ENCODE results near the gene NDUFC2. TPM values are rescaled to one million over a fixed set of nuclear protein-coding genes. Genes with fewer than 3 reads are reported as not detected.

The NDUFC2 gene
- total and polyA plus RNA-seq, 2 of the 13 experiments (the other 11 are each of a cell fraction or from before 2014, with no cell fraction given): 256 to 363 TPM

- TF ChIP-seq ZIK1 (CRISPR knock-in tag; IDR thresholded peaks at IDR 0.05; ENCODE audit: borderline replicate concordance, low read depth) (no peak; the same call in 1 of the 2 replicates), TEAD3 (CRISPR knock-in tag; optimal IDR thresholded peaks at IDR 0.05; ENCODE audit: borderline replicate concordance) (peak; percentile 29), RXRB (CRISPR knock-in tag; IDR thresholded peaks at IDR 0.05; ENCODE audit: borderline replicate concordance) (peak; percentile 54; the same call in 1 of the 2 replicates), BORCS8-MEF2B (CRISPR knock-in tag; IDR thresholded peaks at IDR 0.05) (peak; percentile 70; the same call in 1 of the 2 replicates), IKZF4 (CRISPR knock-in tag; IDR thresholded peaks at IDR 0.05; ENCODE audit: borderline replicate concordance, low read depth, not compliant biosample characterization) (no peak), HMG20A (CRISPR knock-in tag; IDR thresholded peaks at IDR 0.05; ENCODE audit: borderline replicate concordance) (peak; percentile 41; the same call in 1 of the 2 replicates), NFKB2 (CRISPR knock-in tag; IDR thresholded peaks at IDR 0.05; ENCODE audit: borderline replicate concordance) (peak; percentile 55; the same call in 1 of the 2 replicates), ZNF142 (CRISPR knock-in tag; IDR thresholded peaks at IDR 0.05) (no peak), SIX4 (CRISPR knock-in tag; IDR thresholded peaks at IDR 0.05) (no peak), RFX1 (IDR thresholded peaks at IDR 0.05) (no peak), ZNF17 (CRISPR knock-in tag; IDR thresholded peaks at IDR 0.05) (no peak), ZMAT5 (CRISPR knock-in tag; IDR thresholded peaks at IDR 0.05; ENCODE audit: borderline replicate concordance, low read depth) (no peak), RBM22 (optimal IDR thresholded peaks at IDR 0.05; ENCODE audit: low read length) (no peak), FOXA3 (CRISPR knock-in tag; IDR thresholded peaks at IDR 0.05) (peak; percentile 38; the same call in 1 of the 2 replicates), MAX (IDR thresholded peaks at IDR 0.05) (peak; percentile 52), ARHGAP35 (CRISPR knock-in tag; IDR thresholded peaks at IDR 0.05; ENCODE audit: borderline replicate concordance) (no peak; the same call in 1 of the 2 replicates), ZNF891 (CRISPR knock-in tag; IDR thresholded peaks at IDR 0.05) (0 out of 2 replicates have a peak, but pooled peaks have one; percentile 55), NCOA1 (CRISPR knock-in tag; IDR thresholded peaks at IDR 0.05) (no peak), FOXM1 (CRISPR knock-in tag; IDR thresholded peaks at IDR 0.05) (no peak), ZNF572 (CRISPR knock-in tag; IDR thresholded peaks at IDR 0.05) (no peak), ZNF777 (CRISPR knock-in tag; IDR thresholded peaks at IDR 0.05) (no peak)
These were observed 33.7 kb downstream of the NDUFC2 start (continued) for GRCh38 chr11:78045851-78046485.
